Medulla oblongata (tissue), 1 donor: ENCODE results near the gene MICAL3.

Experiments used
- DNase-seq: peaks from one replicate; pipeline ENCODE4 v3.0.0-alpha.2; 2015; ENCODE audit errors: extremely low spot score

Gene MICAL3

DNA sequence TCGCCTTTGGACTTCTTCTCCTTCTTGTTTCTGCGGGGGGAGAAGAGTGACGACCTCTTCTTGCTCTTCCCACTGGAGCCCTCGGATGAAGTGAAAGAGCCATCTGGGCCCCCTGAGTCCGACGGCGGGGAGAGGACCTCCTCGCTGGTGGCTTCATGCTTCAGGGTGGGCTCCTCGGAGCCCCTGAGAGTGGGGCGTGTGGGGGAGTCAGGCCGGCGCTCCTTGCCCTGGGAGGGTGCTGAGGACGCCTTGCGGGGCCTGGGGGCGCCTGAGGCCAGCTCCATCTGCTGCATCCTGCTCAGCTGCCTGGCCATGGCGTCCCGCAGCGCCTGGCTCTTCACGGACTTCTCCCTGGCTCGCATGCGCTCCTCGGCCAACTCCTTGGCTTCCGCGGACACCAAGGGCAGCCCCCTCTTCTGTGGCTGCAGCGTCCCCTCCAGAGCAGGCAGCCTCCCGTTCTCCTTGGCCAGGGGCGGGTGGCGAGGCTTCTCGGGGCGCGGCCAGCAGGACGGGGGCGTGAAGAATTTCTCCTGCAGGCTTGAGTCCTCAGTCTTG, 206.8 kb downstream of the MICAL3 start:
- DNase-seq, result no peak

DNA sequence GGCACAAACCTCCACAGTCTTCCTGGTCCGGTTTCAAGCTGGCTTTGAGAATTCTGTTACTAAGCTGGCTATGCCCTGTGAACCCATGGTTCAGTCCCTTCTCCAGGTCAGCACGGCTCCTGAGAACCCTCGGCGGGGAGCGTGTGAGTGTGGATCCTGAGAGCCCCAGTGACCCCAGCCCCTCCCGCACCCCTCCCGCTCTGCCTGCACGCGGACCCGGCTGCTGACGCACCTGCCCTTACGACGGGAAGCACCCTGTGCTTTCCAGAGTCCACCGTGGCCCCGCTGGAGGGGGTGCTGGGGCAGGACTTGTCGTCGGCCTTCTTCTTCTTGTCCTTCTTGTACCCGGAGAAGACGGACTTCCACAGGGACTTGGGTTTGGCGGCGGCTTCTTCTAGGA, 207.3 kb downstream of the MICAL3 start:
- DNase-seq, result no peak

DNA sequence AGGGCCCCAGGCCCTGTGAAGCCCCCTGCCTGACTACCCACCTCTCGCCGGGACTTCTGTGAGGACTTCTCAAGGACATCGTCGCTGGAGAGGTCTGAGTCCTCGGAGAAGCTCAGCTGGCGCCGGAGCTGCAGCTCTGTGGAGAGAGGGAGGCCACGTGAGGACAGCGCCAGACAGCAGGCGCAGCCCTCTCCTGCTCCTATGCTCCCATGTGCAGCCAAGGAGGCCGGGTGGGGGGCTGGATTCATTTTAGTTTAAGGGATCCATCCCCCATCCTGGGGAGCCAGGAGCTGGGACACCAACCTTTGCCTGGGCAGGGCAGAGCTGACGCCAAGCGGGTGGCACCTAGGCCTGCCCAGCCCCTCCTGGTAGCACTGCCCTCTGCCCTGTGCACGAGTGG, 207.7 kb downstream of the MICAL3 start:
- DNase-seq, result no peak

DNA sequence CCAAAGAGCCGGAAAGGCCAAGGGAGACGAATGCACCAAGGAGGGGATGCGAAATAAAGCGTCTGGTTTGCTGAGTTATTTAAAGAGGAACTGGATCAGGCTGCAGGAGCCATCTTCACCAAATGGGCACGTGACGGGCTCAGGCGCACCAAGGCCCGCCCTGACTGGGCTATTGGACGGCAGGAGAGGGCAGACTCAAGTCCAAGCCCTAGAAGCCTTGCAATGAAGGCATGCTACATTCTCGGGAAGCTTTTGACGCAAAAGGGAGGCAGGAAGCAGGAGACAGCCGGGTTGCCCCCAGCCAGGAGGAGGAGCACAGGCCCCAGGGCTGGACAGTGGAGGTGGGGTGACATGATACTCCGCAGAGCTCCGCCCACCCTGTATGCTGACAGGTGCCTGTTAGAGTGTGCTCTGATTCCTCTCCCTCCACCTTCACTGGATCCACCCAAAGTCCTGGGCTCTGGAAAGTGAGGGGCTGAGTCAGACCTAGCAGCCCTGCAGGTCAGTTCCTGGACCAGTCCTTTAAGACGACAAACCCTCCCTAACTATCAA, 208.6 kb downstream of the MICAL3 start:
- no peak for DNase-seq

DNA sequence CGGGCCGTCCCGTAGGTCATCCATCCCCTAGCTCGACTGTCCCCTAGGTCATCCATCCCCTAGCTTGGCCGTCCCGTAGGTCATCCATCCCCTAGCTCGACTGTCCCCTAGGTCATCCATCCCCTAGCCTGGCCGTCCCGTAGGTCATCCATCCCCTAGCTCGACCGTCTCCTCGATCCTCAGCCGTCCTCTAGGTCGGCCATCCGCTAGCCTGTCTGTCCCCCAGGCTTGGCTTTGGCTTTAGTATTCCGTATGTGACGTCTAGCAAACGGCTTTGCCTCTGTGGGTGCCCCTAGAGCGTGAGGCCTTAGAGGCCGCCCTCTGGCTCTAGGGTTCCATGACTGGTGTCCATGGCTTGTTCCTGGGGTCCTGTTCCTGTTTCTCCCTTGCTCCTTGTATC, 209.5 kb downstream of the MICAL3 start:
- DNase-seq, result no peak

DNA sequence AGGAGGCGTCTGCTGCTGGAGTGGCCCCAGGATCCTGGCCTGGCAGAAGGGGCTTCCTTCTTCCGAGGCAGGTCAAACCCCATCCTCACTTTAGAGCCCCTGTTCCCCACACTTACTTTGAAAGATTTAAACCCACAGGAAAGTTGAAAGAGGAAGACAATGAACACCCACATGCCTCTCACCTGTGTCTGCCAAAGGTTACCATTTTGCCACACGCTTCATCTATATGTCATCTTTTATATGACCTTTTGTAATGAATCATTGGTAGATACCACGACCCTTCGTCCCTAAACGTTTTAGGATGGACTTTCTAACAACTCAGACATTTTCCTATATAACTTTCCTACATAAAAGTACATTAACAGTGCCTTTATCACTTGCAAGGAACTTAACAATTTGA, 210.3 kb downstream of the MICAL3 start:
- no peak for DNase-seq

DNA sequence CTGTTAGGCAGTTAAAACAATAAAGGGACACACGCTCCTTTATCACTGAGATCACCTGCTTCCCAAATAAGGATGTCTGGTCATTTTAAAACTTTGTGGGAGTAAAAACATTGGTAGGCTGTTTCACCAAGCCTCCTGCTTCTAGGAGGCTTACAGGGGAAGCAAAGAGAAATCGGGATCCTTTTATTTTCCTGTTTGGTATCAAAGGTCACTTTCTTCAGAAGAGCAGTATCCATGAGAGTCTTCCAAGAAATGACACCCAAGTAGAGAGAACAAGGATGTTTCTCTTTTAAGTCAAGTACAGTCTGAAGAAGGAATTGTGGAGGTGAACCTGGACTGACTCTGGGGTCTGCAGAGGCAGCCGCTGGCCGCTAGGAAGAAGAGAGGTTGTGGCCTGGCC, 213.2 kb downstream of the MICAL3 start:
- no peak for DNase-seq

DNA sequence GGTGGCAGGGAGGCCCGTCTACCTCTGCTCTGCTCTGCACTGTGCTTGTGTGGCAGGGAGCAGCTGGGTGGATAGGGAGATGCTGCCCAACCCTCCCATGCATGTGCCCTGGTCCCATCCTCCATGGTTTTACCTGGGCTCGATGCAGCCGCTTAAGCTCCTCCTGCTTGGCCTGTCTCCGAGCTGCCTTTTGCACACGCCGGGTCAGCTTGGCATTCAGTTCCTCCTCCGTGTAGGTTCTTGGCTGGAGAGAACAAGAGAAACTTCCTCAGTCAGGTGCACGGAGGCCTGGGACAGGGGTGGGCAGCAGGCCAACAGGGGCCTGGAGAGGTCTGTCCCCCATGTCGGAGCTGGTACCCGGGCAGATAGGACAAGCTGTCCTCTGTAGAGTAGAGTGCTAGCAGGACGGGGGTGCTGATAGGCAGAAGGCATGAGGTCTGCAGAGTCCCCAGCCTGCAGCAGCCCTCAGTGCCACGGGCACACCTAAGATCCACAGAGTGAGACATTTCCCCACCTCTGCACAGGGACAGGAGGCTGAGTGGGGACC, 213.7 kb downstream of the MICAL3 start:
- no peak for DNase-seq

DNA sequence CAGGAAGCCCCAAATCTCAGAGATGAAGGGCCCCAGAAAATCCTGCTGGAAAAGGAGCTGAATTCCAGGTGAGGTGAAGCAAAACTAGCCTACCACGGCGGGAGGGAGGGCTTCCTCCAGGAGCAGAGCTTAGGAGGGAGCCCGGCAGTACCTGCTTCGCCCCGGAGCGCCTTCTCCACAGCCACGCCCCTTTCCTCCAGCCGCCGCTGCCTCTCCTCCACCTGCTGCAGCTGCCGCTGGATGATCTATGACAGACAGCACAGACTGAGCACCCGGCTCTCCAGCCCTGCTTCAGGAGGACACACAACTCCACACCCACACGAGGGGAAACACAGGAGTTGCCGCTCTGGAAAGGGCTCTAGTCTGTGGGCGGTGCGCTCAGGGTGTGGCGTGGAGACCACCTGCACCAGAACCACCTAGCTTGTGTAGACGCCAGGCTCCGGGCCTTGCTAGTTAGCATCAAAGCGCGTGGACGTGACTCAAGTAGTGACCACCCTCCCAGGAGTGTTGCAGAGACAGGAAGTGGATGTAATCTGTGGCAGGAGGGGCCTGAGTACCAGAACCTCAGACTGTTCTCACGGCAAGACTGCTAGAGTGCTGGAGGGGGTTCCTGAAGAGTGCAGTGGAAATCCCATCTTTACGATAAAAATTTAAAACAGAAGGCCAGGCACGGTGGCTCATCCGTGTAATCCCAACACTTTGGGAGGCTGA, 215.5 kb downstream of the MICAL3 start:
- no peak for DNase-seq

DNA sequence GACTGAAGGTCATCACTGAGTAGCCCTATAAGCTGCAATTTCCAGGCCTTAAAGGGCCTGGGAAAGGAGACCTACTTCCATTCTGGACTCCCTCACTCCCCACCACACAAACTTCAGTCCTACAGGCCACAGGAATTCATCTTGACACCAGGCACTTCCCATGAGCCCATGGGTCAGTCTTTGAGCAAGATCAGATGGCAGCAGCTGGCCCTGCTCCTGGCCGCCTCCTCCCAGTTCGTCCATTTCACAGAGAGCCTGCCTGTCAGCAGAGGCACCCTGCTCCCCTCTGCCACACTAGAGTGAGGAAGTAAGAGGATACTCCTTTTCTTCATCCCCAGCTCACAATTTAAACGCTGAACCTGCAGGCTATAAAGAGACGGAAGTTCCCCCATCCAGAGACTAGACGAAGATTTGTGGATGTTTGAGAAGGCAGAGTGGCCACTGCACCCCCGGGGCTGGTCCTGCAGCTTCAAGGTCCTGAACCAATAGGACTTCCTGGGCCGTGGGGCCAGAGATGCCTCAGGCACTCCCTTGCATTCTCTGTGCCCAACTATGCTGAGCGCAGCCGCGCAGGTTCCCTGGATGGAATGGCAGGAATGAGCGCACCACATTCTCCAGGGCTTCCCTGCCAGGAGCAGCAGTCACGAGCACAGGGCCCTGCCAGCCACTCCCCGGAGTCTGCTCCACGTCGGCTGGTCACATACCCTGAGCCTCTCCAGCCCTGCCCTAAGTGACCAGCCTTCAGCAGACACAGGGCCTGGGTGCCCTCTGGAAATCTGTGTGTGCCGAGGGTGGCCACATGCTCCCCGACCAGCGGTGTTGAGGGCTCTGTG, 216.6 kb downstream of the MICAL3 start:
- no peak for DNase-seq

DNA sequence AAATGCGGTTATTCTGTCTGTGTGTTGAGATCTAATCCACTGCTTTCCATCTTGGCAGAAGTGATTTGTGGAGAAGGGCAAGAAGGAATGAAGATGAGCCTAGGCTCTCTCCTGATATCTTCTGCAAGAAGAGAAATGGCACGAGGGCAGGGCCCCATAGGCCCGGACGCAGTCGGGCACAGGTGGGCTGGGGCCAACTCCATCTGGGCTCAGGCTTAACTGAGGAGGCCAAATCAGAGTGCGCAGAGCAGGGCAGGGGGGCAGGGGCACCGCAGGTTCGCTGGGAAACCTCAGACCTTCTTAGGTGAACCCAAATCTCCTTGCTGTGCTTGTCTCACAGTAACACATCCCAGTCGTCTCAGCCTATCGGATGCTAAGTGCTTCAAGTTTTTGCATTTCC, 217.3 kb downstream of the MICAL3 start:
- DNase-seq, result no peak

DNA sequence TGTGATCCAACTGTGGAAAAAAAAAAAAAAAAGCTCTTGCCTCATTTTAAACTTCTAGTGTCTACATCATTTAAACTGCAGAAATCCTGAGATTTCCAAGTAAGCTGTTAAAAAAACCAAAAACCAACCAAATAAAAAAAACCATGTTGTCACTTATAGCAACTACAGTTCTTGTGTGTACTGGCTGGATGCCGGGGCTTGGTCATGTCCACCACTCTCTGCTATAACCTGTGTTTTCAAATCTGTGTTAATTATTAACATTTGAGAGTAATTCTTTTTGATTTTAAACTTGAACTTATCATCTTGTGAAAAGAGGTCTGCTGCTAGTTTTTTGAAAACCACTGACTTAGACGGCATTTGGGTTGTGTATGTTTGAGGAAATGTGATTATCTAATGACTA, 217.9 kb downstream of the MICAL3 start:
- DNase-seq, result no peak

DNA sequence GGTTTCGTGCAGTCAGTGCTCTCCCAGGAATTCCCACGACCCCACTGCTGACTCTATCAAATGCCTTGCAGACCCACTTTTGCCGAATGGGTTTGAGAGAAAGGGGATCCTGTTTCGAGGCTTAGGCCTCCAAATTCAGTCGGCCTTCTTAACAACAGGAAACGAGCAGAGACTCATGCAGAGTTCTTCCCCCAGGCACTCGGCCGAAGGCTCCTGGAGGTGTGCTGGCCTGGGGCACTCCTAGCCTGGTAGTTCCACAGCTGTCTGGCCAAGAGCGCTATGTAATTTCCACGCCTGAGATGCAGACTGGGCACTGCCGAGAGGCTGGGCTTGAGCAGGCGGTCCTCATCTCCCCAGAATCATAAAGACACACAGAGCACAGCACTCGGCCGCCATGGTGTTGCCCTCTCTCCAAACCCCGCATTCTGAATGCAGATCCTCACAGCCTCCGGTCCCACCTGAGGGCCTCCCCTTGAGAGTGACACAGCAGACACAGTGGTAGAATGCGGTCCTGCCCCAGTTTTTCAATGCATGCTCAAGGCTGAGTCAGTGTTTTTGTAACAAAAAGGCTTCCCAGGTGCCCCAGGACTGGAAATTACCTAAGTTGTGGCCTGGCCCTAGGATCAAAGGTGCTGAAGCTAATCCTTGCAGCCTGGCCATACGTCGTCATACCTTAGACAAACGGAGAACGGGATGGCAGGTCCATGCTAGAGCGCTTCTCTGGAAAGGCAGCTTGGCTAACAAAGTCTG, 219.9 kb downstream of the MICAL3 start:
- no peak for DNase-seq

DNA sequence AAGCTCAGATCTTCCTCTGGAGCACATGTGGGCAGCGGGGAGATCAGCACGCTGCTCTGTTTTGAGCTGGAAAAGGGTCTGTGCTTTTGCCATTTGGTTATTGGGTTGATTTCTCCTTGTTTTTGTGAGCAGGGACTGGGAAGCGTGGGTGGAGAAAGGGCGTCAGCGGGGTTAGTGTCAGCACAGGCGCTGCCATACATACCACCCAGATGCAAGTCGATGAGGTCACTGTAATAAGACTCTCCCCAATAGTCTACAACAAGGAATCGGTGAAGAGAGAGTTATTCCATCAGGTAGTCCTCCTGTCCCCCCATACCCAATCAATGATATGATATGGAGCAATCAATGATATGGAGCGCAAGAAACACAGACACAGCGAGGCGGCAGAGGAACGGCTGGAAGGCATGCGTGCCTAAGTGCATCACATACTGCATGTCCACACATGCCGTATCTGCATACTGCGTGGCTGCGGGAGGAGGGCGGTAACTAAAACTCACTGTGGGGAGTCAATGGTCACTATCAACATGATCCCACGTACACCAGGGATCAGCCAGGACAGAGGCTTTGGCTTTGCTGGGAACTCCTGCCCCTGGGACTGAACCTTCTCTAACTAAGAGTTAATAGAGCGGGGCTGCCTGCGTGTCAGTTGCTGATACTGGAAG, 220.6 kb downstream of the MICAL3 start:
- no peak for DNase-seq

DNA sequence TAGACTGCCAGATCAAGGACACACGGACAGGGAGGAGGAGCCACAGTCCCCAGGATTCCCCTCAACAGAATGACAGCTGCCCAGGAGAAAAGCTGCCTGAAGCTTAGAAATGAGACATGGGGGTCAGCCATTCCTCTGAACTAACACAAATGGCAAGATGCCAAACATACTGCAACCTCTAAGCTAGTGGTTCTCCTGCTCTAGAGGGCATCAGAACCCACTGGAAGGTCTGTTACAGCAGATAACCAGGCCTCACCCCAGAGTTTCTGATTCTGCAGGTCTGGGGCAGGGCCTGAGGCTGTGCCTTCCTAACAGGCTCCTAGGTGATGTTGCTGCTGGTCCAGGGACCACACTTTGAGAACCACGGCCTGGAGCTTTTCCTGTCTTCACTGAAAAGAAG, 221.5 kb downstream of the MICAL3 start:
- no peak for DNase-seq

DNA sequence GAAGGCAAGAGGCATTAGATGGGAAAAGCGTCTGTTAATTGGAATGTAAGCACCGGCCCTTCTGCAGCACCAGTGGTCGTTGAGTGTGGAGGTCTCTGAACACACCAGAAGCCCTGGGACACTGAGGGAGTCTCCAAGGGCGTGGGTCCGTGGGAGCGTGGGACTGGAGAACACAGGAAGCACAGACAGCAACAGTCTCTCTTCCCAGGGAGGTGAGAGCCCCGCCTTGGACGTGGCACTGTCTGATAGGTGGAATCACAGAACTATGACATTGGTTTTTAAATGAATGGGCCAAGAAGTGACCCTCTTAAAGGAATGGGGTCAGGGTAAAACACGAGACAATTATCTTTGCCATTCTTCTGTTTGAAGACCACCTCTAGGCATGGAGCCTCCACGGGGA, 221.9 kb downstream of the MICAL3 start:
- DNase-seq, result no peak

DNA sequence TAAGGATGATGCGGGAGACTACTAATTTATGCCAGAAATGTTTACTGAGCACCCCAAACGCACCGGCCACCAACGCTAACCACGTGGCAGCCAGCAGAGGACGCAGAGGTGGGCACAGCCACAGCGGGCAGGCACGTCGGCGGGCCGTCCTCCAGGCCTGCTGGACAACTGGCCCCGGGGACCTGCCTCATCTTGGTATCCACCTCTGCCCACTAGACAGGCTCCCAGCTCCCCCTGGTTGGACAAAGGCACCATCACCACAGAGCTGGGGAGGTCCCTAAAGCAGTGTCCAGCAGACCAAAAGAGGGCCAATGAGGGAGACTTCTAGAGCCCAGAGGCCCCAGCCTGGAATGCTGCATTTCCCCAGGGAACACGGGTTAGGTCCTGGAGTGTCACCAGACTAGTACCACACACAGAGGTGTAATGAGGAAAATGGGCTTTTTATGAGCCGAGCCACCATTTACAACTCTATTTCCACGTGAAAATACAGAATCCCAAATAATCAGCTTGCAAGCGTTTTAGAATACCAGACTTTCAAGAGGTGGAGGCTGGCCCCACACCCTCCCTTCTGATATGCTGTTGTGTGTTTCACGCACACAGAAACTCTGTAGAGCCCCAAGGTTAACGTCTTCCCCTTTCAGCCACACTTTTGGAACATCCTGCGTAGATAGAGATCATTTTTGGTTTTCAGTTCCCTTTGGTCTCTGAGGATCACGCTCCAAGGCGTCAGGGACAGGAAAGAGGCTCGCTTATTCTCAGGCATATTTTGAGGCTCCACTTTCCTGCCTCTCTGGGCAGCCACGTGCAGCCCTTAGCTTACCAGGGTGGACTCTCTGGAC, 226.4 kb downstream of the MICAL3 start:
- DNase-seq, result peak; percentile 83

DNA sequence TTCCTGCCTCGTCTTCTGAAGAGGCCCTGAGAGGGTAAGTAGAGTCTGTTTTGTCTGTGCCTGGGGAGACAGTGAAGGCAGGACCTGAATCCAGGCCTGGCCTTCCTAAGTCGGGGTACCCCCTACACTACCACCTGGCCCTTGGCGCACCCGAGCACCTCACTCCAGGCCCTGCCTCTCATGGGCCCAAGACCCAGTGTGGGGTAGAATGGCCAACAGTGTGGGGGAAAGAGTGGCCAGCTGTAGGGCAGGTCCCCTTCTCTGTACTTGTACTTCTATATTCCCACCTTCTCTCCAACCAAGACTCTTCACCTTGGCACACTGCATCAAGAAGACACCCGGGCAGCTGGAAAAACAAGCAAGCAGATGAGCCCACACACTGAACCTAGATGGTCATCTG, 227.7 kb downstream of the MICAL3 start:
- DNase-seq, result no peak

DNA sequence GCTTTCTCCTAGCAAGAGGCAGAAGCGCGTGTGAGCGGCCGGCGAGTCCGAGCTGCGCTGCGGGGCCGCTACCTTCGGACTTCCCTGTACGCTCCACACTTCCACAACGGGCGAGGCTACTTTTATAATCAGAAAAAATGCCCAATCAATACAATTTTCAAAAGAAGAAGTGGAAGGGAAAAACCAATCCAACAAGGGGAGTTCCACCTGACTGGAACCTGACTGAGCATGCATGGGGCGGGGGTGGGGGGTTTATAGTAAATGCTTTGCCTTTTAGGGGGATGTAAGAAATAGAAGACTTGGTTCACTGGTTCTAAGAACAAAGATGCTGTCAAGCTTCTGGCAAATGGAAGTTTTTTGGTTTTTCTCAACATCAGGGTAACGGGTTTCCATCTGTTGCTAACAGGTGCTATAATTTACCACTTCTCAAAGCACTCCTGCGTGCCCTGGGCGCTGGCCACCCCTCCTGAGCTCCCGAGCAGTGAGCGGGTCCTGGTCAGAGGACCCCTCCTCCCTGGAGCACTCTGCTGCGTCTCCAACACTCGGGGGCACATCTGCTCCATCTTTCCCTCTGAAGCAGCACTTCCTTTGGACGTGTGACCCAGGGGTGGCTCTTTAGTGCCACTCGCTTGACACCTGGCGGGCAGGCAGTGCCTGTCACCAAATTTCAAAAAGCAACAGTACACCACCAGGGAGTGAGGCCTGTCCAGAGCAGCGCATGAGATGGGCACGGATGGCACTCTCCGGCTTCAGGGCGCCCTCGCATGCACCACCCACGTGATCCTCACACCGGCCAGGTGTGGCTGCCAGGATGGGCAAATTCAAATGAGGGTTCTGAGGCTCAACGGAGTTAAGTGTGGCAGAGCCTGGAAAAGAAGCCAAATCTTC, 228.5 kb downstream of the MICAL3 start:
- no peak for DNase-seq
